HL-60 (cell line): ENCODE data around the gene BRPF3.

Source experiments
- DNase-seq, 2 experiments: peaks; one replicate each; pipeline ENCODE4 v3.0.0-alpha.2; 2010 to 2020; ENCODE audit warnings: low read depth in 1 of 2, low spot score in 1 of 2
- H3K27ac ChIP-seq: fragments of 250-450 bp; sonication (Bioruptor Pico); replicated peaks from 2 replicates; pipeline ENCODE4 v1.5.1; 2020; ENCODE audit warnings: mild to moderate bottlenecking, moderate library complexity
- H3K27me3 ChIP-seq: fragments of 250-450 bp; sonication (Bioruptor Pico); 2 replicates; pipeline ENCODE4 v1.5.1; 2021; ENCODE audit warnings: mild to moderate bottlenecking, moderate library complexity; ENCODE audit not compliant: insufficient read depth, poor library complexity, severe bottlenecking
- H3K4me3 ChIP-seq: replicated peaks from 2 replicates; pipeline ENCODE4 v1.5.1; 2011; ENCODE audit warnings: mild to moderate bottlenecking, control low read depth, low read length; ENCODE audit not compliant: insufficient read depth
- GABPA ChIP-seq: IDR thresholded peaks from 2 replicates; pipeline ENCODE4 v1.6.1; 2012; ENCODE audit warnings: low read depth
- POLR2AphosphoS5 ChIP-seq: IDR thresholded peaks from 2 replicates; pipeline ENCODE4 v1.6.1; 2012; ENCODE audit warnings: low read depth
- SPI1 ChIP-seq: IDR thresholded peaks from 2 replicates; pipeline ENCODE4 v1.6.1; 2012; ENCODE audit warnings: low read depth, mild to moderate bottlenecking, borderline replicate concordance
- TF ChIP-seq, protein P1 (sequence below): IDR thresholded peaks from one replicate; pipeline ENCODE4 v1.5.1; 2011; ENCODE audit warnings: low read length, control low read depth, inconsistent platforms; ENCODE audit not compliant: insufficient read depth
- TF ChIP-seq, protein P2 (sequence below): IDR thresholded peaks from 2 replicates; pipeline ENCODE4 v1.6.1; 2012; ENCODE audit warnings: low read depth; ENCODE audit not compliant: insufficient replicate concordance

Gene BRPF3

DNA sequence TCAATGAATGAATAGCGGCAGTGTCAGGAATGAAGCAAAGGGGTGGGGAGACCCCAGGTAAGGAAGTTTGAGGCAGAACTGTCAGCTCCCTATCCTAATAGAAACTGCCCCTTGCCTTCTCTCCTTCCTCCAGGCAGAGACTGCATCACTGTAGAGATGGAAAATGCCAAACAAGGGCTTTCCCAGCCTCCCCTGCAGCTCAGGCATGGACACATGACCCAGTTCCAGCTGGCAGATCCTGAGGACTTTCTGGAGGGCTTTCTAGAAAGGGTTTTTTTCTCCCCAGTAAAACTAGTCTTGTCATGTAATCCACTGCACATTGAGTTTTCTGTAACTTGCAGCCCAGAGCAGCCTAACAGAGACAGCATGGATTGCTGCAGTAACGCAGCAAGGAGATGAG lies 55.5 kb downstream of the BRPF3 start:
- DNase-seq = no peak
- Histone ChIP-seq H3K27ac (no peak overlapping the region), H3K27me3 (peaks cover 2% of the 10 kb centered on the region), H3K4me3 (no peak overlapping the region)
- TF ChIP-seq SPI1 (no peak), GABPA (no peak), POLR2AphosphoS5 (no peak)
- TF ChIP-seq, protein P1, sequence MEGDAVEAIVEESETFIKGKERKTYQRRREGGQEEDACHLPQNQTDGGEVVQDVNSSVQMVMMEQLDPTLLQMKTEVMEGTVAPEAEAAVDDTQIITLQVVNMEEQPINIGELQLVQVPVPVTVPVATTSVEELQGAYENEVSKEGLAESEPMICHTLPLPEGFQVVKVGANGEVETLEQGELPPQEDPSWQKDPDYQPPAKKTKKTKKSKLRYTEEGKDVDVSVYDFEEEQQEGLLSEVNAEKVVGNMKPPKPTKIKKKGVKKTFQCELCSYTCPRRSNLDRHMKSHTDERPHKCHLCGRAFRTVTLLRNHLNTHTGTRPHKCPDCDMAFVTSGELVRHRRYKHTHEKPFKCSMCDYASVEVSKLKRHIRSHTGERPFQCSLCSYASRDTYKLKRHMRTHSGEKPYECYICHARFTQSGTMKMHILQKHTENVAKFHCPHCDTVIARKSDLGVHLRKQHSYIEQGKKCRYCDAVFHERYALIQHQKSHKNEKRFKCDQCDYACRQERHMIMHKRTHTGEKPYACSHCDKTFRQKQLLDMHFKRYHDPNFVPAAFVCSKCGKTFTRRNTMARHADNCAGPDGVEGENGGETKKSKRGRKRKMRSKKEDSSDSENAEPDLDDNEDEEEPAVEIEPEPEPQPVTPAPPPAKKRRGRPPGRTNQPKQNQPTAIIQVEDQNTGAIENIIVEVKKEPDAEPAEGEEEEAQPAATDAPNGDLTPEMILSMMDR = no peak
- TF ChIP-seq, protein P2, sequence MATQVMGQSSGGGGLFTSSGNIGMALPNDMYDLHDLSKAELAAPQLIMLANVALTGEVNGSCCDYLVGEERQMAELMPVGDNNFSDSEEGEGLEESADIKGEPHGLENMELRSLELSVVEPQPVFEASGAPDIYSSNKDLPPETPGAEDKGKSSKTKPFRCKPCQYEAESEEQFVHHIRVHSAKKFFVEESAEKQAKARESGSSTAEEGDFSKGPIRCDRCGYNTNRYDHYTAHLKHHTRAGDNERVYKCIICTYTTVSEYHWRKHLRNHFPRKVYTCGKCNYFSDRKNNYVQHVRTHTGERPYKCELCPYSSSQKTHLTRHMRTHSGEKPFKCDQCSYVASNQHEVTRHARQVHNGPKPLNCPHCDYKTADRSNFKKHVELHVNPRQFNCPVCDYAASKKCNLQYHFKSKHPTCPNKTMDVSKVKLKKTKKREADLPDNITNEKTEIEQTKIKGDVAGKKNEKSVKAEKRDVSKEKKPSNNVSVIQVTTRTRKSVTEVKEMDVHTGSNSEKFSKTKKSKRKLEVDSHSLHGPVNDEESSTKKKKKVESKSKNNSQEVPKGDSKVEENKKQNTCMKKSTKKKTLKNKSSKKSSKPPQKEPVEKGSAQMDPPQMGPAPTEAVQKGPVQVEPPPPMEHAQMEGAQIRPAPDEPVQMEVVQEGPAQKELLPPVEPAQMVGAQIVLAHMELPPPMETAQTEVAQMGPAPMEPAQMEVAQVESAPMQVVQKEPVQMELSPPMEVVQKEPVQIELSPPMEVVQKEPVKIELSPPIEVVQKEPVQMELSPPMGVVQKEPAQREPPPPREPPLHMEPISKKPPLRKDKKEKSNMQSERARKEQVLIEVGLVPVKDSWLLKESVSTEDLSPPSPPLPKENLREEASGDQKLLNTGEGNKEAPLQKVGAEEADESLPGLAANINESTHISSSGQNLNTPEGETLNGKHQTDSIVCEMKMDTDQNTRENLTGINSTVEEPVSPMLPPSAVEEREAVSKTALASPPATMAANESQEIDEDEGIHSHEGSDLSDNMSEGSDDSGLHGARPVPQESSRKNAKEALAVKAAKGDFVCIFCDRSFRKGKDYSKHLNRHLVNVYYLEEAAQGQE = no peak

DNA sequence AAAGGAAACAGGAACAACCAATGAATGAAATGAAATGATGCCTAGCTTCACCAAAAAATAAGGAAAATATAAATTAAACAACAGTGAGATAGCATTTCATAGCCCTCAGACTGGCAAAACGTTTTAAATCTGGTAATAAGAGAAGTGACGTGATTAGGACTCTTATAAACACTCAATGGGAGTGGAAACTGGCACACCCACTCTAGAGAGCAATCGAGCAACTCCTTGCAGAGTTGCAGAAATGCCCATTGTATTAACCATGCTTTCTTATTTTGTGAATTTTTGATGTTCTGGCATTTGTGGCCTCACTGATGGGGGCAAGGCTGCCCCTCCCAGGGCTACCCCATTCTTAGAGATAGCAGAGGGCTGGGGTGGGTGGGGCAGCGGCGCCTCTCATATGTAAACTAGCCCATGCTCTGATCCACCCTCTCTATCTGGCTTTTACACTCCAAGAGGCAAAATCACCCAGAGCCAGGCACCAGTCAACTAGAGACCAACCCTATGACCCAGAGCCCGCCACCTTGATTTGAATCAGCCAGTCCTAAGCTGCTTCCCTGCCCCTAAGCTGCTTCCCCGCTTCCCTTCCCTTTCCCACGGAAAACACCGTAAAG lies 67.0 kb downstream of the BRPF3 start:
- TF ChIP-seq, protein P1 = no peak
- TF ChIP-seq POLR2AphosphoS5 (no peak), SPI1 (no peak), GABPA (no peak)
- TF ChIP-seq, protein P2 = no peak
- no peak overlapping the region for H3K27ac ChIP-seq
- no peak overlapping the region for H3K4me3 ChIP-seq
- no peaks in the 10 kb centered on the region for H3K27me3 ChIP-seq
- no peak for DNase-seq

DNA sequence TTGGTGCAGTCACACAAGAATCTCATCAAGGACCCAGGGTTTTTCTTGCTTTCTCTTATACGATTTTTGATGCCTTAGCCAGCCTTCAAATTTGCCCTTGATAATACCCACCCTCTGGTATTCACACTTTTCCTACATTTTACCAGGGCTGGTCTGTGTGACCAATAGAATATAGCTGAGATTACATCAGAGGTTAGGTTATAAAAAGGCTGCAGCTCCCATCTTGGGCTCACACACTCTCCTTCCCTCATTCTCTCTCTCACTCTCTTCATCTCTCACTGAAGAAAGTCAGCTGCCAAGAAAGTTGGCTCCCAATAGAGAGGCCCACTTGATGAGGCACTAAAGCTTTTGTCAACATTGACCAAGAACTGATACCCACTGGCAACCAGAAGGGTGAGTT lies 69.2 kb downstream of the BRPF3 start:
- no peak for DNase-seq
- H3K27me3 ChIP-seq = no peaks in the 10 kb centered on the region
- H3K4me3 ChIP-seq = no peak overlapping the region
- TF ChIP-seq, protein P1 = no peak
- TF ChIP-seq POLR2AphosphoS5 (no peak), SPI1 (no peak), GABPA (no peak)
- TF ChIP-seq, protein P2 = no peak
- no peak overlapping the region for H3K27ac ChIP-seq
